Activated T-cell treated with anti-CD3 and anti-CD28 coated beads for 24 hours (primary cell): Measurements from ENCODE around the gene PDE3A.
"Not testable (repeated sequence)": the region's sequence is repeated elsewhere in the genome, so short reads cannot be mapped to it uniquely, and the experiment has no call there.

Experiments
- DNase-seq: peaks from one replicate; pipeline ENCODE4 v3.0.0-alpha.2; 2020; ENCODE audit warnings: low read depth

The PDE3A gene

DNA sequence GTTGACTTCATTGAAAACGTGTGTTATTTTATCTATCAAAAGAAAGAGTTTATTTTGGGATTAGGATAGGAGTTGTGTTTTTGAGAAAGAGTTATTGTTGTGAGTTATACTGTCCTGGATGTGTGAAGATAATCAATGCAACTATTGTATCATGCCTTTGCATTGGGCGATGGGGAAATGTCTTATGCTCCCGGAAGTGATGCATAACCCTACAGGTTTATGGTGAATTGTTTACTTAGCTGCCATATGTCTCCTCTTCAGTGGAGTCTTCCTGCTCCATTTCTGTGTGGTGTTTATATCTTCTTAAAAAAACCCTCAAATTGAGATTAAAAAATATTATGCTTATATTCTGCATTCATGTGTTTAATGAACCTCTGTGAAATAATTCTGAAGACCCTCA lies 6.5 kb downstream of the PDE3A start:
- no peak for DNase-seq

DNA sequence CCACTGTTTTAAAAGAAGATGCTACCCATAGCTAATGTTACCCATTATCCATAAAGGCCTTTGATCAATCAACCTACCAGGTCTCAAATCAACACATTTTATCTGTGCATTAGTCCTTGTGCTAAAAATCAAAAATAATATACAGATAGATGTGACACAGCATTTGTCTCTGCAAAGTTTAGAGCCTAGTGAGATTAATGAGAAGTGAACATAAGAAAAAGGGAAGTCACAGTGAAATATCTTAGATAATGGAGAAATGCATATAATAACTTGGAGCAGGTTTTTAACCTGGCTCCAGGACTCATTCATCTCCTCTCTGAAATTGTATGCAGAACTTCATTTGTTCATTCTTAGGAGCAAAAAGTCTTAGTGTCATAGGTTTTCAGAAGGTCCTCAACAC lies 7.2 kb downstream of the PDE3A start:
- DNase-seq: no peak

DNA sequence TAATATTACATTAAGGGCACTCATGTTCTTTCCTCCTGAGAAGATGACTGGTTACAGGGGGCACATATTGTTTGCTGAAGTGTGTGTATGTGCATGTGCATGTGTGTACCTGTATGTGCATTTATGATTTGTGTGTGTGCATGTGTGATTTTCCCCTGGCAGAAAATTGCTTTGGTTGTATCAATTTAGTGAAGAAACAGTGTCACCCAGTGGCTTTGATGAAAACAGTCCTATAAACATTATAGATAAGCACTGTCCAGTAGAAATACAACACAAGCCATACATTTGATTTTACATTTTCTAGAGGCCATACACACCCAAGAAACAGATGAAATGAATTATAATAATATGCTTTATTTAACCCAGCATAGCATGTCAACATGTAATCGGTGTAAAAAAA lies 8.6 kb downstream of the PDE3A start:
- no peak for DNase-seq

DNA sequence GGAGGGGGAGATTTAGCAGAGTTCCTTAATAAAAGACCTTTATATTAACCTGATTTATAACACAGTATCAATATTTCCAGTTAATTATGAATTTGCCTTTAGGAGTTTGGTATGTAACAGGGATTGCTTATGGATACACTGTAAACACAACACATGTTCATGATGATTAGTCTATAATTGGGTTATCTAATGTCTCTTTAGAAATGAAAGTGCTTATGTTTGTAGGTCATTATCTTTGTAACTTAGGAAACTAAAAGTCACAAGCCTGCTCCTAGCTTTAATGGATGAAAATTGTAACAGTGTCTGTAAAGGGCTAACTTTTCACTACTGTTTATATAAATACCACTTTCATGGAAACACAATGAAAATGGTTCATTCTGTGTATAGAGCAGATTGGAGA lies 9.4 kb downstream of the PDE3A start:
- no peak for DNase-seq

DNA sequence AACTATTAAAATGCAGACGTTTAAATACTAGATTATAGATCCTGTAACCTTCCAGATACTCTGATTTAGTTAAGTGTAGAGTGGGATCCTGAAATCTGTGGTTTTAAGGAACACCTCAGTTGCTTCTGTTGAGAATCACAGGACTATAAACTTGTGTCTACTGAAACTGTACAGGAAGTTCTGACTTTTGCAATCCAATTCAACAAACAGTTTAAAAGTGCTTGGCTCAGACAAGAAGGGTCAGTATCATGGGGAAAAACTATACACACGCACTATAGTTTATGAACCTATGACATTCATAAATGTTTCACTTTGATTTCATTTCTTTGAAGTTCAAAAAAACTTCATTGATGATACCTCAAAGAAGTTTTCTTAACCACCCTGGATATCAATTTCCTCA lies 13.8 kb downstream of the PDE3A start:
- DNase-seq: no peak

DNA sequence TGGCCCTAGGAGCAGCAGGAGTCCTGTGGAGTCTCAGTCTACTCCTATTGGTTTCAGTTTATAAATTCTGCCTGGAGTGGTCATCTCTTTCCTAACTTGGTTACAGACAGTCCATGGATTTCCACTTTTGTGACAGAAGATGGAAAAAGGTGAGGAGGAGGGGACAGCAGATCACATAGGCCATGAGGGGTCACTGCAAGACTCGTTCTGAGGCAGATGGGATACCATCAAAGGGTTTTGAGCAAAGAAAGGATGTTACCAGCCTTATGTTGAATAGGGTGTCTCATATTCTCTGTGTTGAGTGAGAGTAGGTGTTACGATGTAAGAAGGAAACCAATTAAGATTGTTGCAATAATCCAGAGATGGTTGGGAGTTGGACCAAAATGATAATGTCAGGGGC lies 15.3 kb downstream of the PDE3A start:
- no peak for DNase-seq

DNA sequence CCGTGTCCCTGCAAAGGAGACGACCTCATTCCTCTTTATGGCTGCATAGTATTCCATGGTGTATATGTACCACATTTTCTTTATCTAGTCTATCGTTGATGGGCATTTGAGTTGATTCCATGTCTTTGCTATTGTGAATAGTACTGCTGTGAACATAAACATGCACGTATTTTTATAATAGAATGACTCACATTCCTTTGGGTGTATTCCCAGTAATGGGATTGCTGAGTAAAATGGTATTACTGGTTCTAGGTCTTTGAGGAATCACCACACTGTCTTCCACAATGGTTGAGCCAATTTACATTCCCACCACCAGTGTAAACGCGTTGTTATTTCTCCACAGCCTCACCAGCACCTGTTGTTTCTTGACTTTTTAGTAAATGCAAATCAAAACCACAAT lies 16.5 kb downstream of the PDE3A start:
- DNase-seq: not testable (repeated sequence)

DNA sequence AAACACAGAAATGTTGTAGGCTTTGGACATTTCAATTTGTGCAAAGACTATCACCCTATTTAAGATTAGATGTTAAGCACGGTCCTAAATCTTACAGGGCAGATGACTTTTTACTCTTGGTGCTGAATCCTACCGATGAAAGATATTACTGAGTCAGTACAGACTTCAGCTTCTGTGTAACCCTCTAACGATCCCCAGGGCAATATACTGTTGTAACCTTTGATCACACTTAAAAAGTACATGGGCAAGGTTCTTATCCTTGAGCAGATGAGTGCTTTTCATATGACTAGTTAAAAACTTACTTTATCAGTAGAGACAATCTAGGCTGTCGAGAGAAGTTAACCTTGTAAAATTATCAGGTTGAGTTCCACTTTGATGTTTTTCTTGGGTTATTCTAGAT lies 22.5 kb downstream of the PDE3A start:
- no peak for DNase-seq

DNA sequence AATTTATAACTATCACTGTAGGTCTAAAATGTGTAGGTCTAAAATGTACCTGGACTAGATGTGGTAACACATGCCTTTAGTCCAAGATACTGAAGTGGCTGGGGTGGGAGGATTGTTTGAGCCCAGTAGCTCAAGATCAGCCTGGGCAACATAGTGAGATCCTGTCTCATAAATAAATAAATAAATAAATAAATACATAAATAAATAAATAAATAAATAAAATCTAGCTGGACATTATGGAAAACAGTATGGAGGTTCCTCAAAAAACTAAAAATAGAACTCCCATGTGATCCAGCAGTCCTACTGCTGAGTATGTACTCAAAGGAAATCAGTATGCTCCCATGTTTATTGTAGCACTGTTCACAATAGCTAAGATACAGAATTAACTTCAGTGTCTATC lies 24.0 kb downstream of the PDE3A start:
- no peak for DNase-seq

DNA sequence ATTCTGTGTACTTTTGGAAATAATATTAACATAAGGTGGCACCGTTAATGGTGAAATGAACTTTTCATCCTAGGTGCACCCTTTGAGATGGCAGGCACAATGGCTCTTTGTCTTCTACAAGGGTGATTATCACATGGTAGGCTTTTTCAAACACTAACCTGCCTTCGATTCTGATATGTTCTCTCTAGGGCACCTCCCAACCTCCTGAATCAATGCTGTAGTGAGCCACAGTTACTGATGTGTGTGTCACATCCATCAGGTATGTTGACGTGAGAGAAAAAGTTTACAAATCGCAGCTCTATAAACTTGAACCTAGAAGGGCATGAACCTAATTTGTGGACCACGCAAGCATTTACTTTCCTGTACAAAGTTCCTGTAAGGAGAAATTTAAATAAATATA lies 25.4 kb downstream of the PDE3A start:
- no peak for DNase-seq

DNA sequence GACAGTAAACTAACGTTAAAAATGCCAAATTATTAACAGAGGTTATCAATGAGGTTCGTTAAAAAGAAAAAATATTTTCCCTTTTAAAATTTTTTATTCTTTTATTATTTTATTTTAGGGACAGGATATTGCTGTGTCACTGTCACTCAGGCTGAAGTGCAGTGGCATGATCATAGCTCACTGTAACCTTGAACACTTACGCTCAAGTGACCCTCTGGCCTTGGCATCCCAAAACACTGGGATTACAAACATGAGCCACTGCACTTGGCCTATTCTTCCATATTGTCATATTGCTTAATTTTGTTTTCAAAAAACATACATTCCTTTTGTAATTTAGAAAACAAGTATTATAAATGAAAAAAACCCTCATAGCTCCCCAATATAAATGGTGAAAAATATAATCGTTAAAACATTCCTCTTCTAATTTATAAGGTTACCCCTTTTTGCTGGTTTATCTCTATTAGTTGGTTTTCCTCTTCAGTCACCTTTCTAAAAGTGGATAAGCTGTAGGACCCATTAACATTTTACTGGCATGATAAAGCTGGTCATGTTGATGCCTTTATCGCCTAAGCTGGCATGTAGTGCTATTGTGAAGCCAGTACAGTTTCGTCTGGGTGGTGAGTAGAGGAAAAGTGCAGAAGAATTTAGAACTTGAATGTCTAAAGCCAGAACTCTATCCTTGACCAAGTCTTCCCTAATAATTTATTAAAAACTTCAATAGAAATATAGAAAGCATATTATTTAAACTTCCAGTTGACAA lies 27.6 kb downstream of the PDE3A start:
- DNase-seq: no peak

DNA sequence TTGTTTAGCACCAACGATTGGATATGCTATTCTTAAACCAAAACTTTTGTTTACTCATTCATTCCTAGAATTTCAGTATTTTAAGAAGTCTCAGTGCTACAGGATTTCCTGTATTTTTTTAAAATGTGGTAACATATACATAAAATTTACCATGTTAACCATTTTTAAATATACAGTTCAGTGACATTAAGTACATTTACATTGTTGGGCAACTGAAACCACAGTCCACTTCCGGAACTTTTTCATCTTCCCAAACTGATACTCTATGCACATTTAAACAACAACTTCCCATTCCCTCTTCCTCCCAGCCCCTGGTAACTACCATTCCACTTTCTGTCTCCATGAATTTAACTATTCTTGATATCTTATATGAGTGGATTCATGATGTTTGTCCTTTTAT lies 30.3 kb downstream of the PDE3A start:
- no peak for DNase-seq

DNA sequence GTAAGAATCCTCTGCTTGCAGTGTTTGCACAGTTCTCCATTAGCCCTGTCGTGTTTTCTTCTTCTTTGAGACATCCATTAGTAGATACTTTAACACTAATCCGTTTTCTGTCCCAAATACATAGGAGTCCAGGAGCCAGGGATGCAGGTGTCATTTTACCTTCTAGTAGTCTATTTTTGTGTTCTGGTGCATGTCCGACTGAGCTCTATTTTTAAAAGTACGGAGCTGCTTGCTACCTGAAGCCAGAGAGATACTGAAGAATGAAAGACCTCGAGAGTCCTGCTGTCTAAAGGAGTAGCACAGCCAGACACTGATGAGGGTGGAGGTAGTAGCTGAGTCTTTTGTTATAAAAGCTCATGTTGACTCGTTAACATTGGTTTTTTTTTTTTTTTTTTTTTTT lies 31.7 kb downstream of the PDE3A start:
- DNase-seq: no peak

DNA sequence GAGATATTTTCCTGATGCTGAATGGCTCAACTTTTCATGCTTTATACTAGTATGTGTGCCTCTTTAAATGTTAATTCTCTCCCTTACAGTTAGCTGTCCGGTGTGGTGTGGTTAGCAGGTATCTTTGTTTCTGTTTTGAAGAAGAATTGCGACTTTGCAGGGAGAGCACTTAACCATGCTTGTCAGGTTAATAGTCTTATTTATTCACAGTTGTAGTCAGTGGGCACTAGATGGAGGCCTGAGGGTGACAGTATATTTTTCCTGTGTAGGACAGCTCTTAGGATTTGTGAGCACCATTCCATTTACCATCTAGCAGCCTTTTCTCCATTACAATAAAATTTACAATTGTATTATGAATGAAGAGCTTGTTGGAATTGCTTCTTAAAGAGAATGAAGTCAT lies 34.9 kb downstream of the PDE3A start:
- DNase-seq: no peak

DNA sequence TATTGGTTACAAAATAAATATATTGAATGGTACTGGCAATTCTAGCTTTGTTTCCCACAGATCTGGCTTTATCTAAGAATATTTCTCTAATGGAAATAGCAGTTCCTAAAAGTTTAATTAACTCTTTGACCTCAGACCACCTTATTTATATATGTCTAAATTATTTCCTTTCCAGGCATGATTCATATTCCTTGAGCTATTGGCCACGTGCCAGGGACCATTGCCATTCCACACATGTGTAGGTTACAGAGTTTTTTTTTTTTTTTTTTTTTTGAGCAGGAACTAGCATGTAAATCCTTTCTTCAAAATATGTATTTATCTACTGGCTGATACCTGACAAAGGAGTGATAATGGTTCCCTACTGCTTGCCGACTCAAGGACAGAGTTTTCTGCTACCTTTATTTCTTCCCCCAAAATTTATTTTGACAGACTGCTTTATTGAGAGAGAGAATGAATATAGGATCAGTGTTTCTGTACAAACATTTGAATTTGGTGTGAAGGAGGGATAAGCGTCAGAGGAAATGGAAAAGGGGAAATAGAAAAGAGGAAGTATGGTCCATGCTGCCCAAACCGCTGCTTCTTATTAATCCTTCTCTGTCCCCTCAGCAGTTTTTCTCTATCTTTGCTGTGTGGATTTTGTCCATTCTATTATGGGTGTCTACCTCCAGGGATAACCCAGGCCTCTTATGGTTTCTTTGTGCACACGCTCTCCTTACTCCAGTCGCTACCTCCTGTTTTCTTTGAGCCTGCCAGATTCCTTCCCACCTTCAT lies 36.4 kb downstream of the PDE3A start:
- no peak for DNase-seq

DNA sequence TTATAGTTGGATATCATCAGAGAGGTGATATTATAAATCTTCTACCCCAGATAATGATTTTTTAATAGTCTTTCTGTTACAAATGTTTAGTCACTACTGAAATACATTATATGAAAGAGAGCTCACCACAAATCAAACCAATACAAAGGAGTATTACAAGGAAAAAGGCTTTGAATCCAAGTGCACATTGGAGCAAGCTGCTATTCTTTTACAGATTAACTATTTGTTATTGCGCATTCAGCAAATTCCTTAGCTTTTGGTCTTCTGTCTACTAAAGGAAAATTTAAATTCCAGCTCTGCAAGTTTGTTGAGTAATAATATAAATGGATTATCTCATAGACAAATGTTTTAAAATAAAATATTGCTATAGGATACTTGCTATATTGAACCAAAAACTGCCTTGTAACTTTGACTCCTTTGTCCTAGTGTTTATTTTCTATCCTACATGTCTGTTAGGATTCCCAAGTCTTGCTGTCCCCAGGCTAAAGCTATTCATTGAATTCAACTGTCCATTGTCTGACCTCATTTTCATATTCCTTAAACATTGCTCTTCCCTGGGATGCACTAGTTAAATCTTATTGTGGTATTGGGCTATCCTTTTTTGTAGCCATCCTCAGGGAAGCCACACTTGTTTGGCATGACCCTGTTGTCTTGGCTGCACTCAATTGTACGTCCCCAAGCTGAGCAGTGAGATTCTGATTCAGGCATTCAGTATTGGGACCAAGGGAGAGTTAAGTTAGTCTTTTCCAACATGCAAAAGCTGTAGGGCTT lies 41.5 kb downstream of the PDE3A start:
- no peak for DNase-seq

DNA sequence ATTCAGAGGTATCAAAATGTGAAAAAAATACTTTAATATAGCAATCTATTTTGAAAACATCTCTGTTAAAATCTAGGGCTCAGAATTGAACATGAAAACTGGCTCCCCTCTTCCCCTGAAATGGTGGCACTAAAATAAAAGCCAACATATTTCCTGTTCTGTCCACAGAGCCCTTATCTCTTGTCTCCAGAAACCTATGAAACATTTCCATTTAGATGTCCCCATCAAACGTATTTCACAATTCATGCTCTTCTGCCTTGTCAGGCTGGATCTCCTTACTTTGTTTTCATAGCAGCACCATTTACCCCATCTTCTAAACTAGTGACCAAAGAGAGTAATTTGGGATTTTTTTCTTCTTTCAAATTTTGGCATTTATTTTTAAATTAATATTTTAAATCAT lies 42.4 kb downstream of the PDE3A start:
- no peak for DNase-seq

DNA sequence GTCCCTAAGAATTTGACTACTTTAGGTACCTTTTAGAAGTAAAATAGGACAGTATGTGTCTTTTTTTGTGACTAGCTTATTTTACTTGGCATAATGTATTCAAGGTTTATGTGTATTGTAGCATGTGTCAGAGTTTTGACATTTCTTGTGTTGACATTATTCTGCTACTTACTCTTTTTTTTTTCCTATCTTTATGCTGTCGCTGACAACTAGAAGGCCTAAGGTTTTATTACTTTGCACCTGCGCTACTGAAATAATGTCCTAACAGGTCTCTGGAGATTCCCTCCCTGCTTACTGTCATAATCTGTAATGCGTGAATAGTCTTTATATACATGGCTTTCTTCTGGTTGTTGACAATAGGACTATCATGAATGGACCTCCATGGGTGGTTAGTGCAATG lies 43.0 kb downstream of the PDE3A start:
- no peak for DNase-seq

DNA sequence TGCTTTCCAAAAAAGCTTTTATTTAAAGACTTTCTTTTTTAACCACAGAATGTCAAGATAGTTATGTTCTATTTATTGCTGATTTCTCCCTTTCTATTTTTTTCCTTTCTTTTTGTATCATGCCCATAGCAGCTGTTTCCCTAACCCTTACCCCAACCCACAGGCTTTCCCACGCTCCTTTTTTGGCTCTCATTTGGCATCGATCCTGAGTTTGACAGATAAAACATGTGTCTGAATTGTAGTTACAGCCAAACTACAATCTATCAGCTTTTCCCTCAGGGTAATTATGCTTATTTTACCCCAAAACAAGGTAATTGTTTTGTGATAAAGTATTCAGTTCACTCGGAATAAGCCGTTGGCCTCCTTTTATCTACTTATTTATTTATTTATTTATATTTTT lies 46.7 kb downstream of the PDE3A start:
- no peak for DNase-seq

DNA sequence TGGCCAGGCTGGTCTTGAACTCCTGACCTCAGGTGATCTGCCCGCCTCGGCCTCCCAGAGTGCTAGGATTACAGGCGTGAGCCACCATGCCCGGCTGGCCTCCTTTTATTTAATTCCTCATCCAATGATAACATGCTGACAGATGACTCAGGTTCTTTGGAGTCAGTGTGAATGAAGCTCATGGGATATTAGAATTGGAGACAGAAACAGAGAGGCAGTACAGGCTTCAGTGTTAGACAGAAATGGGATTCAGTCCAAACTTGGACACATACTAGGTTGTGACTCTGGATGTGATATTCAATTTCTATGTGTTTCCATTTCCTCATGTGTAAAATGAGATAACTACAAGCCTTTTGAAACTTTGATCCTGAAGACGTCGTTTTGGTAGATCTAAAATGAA lies 47.3 kb downstream of the PDE3A start:
- no peak for DNase-seq

DNA sequence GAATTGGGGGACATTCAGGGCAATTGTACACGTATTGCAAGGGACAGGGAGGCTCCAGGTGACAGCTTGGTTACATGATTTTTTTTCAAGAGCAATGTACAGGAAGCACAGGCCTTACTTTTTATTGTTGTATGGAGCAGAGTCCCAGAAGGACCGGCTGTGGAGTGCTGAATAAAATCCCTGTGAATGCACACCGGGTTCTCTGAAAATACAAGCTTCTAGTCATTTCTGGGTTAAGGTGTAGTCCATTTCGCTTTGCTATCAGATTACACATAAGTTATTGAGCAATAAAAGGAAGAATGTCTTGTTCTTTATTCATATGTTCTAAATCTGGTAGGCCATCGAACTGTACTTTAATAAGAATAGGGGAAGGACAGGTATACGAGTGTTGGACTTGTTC lies 52.2 kb downstream of the PDE3A start:
- DNase-seq: no peak

DNA sequence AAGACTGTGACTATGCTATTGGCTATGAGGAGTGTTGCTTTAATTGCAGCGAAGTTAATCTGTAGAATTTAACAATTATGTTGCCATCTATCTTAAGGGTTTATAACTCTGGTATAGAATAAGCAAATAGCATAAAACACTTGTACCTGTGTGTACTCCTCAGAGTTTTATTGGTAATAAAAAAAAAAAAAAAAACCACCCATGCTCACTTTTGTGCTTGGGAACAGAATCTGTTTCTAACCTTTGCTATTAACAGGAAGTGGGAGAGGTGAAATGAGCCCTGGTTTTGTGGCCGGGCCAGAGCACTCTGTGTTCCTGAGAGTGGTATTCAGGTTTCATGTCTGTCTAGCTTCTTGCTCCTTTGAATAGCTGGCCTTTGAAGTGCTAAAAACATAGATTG lies 53.1 kb downstream of the PDE3A start:
- no peak for DNase-seq

DNA sequence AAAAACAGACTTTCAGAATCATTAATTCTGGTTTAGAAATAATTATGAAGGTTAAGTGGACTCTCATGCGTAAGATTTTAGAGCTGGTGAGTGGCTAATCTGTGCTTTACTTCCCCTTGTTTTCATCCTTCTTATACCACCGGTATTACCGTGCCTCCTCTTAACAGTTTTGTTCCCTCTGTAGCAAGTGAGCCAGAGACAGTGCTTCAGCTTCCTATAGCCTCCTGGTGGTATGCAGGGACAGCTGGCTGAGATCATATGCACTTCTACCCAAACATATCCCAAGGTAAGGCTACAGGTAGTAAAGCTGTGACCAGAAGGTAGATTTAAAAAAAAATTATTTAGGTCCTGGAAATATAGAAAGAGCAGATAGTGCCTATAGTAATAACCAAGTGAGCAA lies 55.2 kb downstream of the PDE3A start:
- no peak for DNase-seq
